Mesendoderm (in vitro differentiated cells): ENCODE measurements around the gene TUBA1A.

Source experiments
- DNase-seq: peaks from one replicate; pipeline ENCODE4 v3.0.0; 2013
- H2AK5ac ChIP-seq: 2 replicates; pipeline ENCODE4 v1.6.1; 2013; ENCODE audit warnings: low read length, inconsistent platforms
- H2BK120ac ChIP-seq: 2 replicates; pipeline ENCODE4 v1.6.1; 2013; ENCODE audit warnings: low read depth, mild to moderate bottlenecking, low read length, moderate library complexity, mixed read lengths
- H2BK15ac ChIP-seq: replicated peaks from 2 replicates; pipeline ENCODE4 v1.6.1; 2013; ENCODE audit warnings: low read depth, mild to moderate bottlenecking, moderate library complexity
- H2BK5ac ChIP-seq: 2 replicates; pipeline ENCODE4 v1.6.1; 2013; ENCODE audit warnings: low read length, inconsistent platforms
- H3K18ac ChIP-seq: 2 replicates; pipeline ENCODE4 v1.6.1; 2013; ENCODE audit warnings: mild to moderate bottlenecking, low read length, mixed read lengths
- H3K23ac ChIP-seq: one replicate; pipeline ENCODE4 v1.6.1; 2013; ENCODE audit warnings: low read length
- H3K27ac ChIP-seq: 2 replicates; pipeline ENCODE4 v1.5.1; 2013; ENCODE audit warnings: low read depth, mild to moderate bottlenecking, inconsistent platforms, low read length, moderate library complexity
- H3K27me3 ChIP-seq: 2 replicates; pipeline ENCODE4 v1.6.1; 2013; ENCODE audit warnings: low read length, control low read depth, mild to moderate bottlenecking, inconsistent platforms; ENCODE audit not compliant: insufficient read depth, poor library complexity
- H3K36me3 ChIP-seq: 2 replicates; pipeline ENCODE4 v1.6.1; 2013; ENCODE audit warnings: low read length, inconsistent platforms; ENCODE audit not compliant: control insufficient read depth, insufficient read depth
- H3K4ac ChIP-seq: one replicate; pipeline ENCODE4 v1.6.1; 2013; ENCODE audit warnings: low read depth, mild to moderate bottlenecking, low read length, moderate library complexity
- H3K4me1 ChIP-seq: 2 replicates; pipeline ENCODE4 v1.6.1; 2013; ENCODE audit warnings: low read depth, low read length, inconsistent platforms; ENCODE audit not compliant: control insufficient read depth
- H3K4me2 ChIP-seq: 2 replicates; pipeline ENCODE4 v1.6.1; 2013; ENCODE audit warnings: low read length
- H3K4me3 ChIP-seq: 2 replicates; pipeline ENCODE4 v1.5.1; 2013; ENCODE audit warnings: mild to moderate bottlenecking, low read length
- H3K56ac ChIP-seq: one replicate; pipeline ENCODE4 v1.6.1; 2013; ENCODE audit warnings: low read length
- H3K79me1 ChIP-seq: 2 replicates; pipeline ENCODE4 v1.6.1; 2013; ENCODE audit warnings: low read length, inconsistent platforms
- H3K79me2 ChIP-seq: 2 replicates; pipeline ENCODE4 v1.6.1; 2013; ENCODE audit warnings: mild to moderate bottlenecking, low read length; ENCODE audit not compliant: control insufficient read depth, insufficient read depth
- H3K9ac ChIP-seq: 2 replicates; pipeline ENCODE4 v1.6.1; 2013; ENCODE audit warnings: low read length, inconsistent platforms
- H4K5ac ChIP-seq: one replicate; pipeline ENCODE4 v1.6.1; 2013; ENCODE audit warnings: low read length
- H4K8ac ChIP-seq: one replicate; pipeline ENCODE4 v1.6.1; 2013; ENCODE audit warnings: low read depth, mild to moderate bottlenecking, control low read depth, low read length, moderate library complexity
- WGBS: extraction: QIAGEN DNeasy Blood & Tissue Kit; methylation state at CpG from one replicate; pipeline ENCODE4 v1.1.7; 2013; ENCODE audit warnings: low lambda C conversion rate, missing lambda C conversion rate; ENCODE audit not compliant: insufficient coverage; ENCODE audit errors: extremely low coverage; 5-methylcytosine and 5-hydroxymethylcytosine counted together

TUBA1A gene

GRCh38 chr12:49223590-49224369 lies 34.9 kb upstream of the TUBA1A start:
- Histone ChIP-seq H3K4me3 (no peak overlapping the region), H3K23ac (no peak overlapping the region), H3K36me3 (no peaks in the 10 kb centered on the region), H3K27ac (no peak overlapping the region), H3K9ac (no peak overlapping the region), H3K18ac (no peak overlapping the region), H3K4me2 (no peak overlapping the region), H4K5ac (no peak overlapping the region), H2AK5ac (no peak overlapping the region), H3K79me1 (no peaks in the 10 kb centered on the region), H4K8ac (no peak overlapping the region), H3K79me2 (no peaks in the 10 kb centered on the region), H3K56ac (no peak overlapping the region), H3K4ac (no peak overlapping the region), H3K27me3 (no peaks in the 10 kb centered on the region), H2BK15ac (no peak overlapping the region), H3K4me1 (no peaks in the 10 kb centered on the region), H2BK5ac (no peak overlapping the region), H2BK120ac (no peak overlapping the region)
- no peak for DNase-seq
- no CpG with 5 or more reads among the region's 3 CpGs for WGBS

- H3K36me3 ChIP-seq: no peaks in the 10 kb centered on the region
- DNase-seq: no peak
- WGBS: no CpG with 5 or more reads among the region's 1 CpG
- H2BK15ac ChIP-seq: no peak overlapping the region
- no peak overlapping the region for H3K9ac ChIP-seq
- no peaks in the 10 kb centered on the region for H3K27me3 ChIP-seq
- H3K27ac ChIP-seq: no peak overlapping the region
- no peak overlapping the region for H3K4me3 ChIP-seq
- H3K79me1 ChIP-seq: no peaks in the 10 kb centered on the region
- no peak overlapping the region for H2BK5ac ChIP-seq
- no peak overlapping the region for H2BK120ac ChIP-seq
- no peak overlapping the region for H2AK5ac ChIP-seq
- H3K4me2 ChIP-seq: no peak overlapping the region
- H4K5ac ChIP-seq: no peak overlapping the region
- no peak overlapping the region for H3K18ac ChIP-seq
- no peak overlapping the region for H3K23ac ChIP-seq
- no peaks in the 10 kb centered on the region for H3K4me1 ChIP-seq
- H3K56ac ChIP-seq: no peak overlapping the region
- H3K79me2 ChIP-seq: no peaks in the 10 kb centered on the region
- no peak overlapping the region for H4K8ac ChIP-seq
- no peak overlapping the region for H3K4ac ChIP-seq
Observed at GRCh38 chr12:49223122-49223521, 34.2 kb upstream of the TUBA1A start.

GRCh38 chr12:49220972-49221371 lies 32.1 kb upstream of the TUBA1A start:
- no peak overlapping the region for H3K27ac ChIP-seq
- no peak overlapping the region for H3K18ac ChIP-seq
- WGBS: no CpG with 5 or more reads among the region's 4 CpGs
- no peak overlapping the region for H3K4me3 ChIP-seq
- H2BK15ac ChIP-seq: no peak overlapping the region
- H3K79me2 ChIP-seq: no peaks in the 10 kb centered on the region
- DNase-seq: no peak
- no peaks in the 10 kb centered on the region for H3K36me3 ChIP-seq
- no peak overlapping the region for H3K4me2 ChIP-seq
- H2BK5ac ChIP-seq: no peak overlapping the region
- H2BK120ac ChIP-seq: no peak overlapping the region
- no peak overlapping the region for H3K9ac ChIP-seq
- no peaks in the 10 kb centered on the region for H3K27me3 ChIP-seq
- H3K4ac ChIP-seq: no peak overlapping the region
- H4K5ac ChIP-seq: no peak overlapping the region
- H3K79me1 ChIP-seq: no peaks in the 10 kb centered on the region
- H2AK5ac ChIP-seq: no peak overlapping the region
- H4K8ac ChIP-seq: no peak overlapping the region
- no peaks in the 10 kb centered on the region for H3K4me1 ChIP-seq
- no peak overlapping the region for H3K56ac ChIP-seq
- no peak overlapping the region for H3K23ac ChIP-seq

GRCh38 chr12:49219417-49220026 lies 30.6 kb upstream of the TUBA1A start:
- H3K27me3 ChIP-seq: no peaks in the 10 kb centered on the region
- no peaks in the 10 kb centered on the region for H3K36me3 ChIP-seq
- H2BK120ac ChIP-seq: no peak overlapping the region
- no CpG with 5 or more reads among the region's 11 CpGs for WGBS
- H2AK5ac ChIP-seq: no peak overlapping the region
- H3K4me2 ChIP-seq: no peak overlapping the region
- peaks cover 2% of the 10 kb centered on the region for H3K4me1 ChIP-seq
- no peak overlapping the region for H3K18ac ChIP-seq
- H2BK15ac ChIP-seq: no peak overlapping the region
- no peak overlapping the region for H3K56ac ChIP-seq
- no peaks in the 10 kb centered on the region for H3K79me2 ChIP-seq
- H3K27ac ChIP-seq: no peak overlapping the region
- no peak overlapping the region for H3K23ac ChIP-seq
- H3K4ac ChIP-seq: no peak overlapping the region
- no peak overlapping the region for H3K4me3 ChIP-seq
- no peak overlapping the region for H4K5ac ChIP-seq
- no peak for DNase-seq
- no peak overlapping the region for H3K9ac ChIP-seq
- H3K79me1 ChIP-seq: no peaks in the 10 kb centered on the region
- no peak overlapping the region for H2BK5ac ChIP-seq
- no peak overlapping the region for H4K8ac ChIP-seq

GRCh38 chr12:49212572-49212971 lies 23.7 kb upstream of the TUBA1A start:
- Histone ChIP-seq H2BK15ac (no peak overlapping the region), H3K79me2 (no peaks in the 10 kb centered on the region), H3K27ac (no peak overlapping the region), H3K27me3 (no peaks in the 10 kb centered on the region), H3K36me3 (no peaks in the 10 kb centered on the region), H3K79me1 (no peaks in the 10 kb centered on the region), H3K4ac (no peak overlapping the region), H3K4me1 (peaks cover 2% of the 10 kb centered on the region), H3K23ac (no peak overlapping the region), H2BK120ac (no peak overlapping the region), H4K5ac (no peak overlapping the region), H2BK5ac (no peak overlapping the region), H3K4me2 (no peak overlapping the region), H3K18ac (no peak overlapping the region), H3K9ac (no peak overlapping the region), H4K8ac (no peak overlapping the region), H3K4me3 (no peak overlapping the region), H2AK5ac (no peak overlapping the region), H3K56ac (no peak overlapping the region)
- WGBS: no CpG with 5 or more reads among the region's 9 CpGs
- DNase-seq: no peak
